ENCODE data around the gene CAMK1D. TPM values are rescaled to one million over a fixed set of nuclear protein-coding genes. Genes with fewer than 3 reads are reported as not detected.
A peak's percentile ranks its signal among the peaks of the same experiment; 100 is the strongest.
"Not testable (repeated sequence)": the region's sequence is repeated elsewhere in the genome, so short reads cannot be mapped to it uniquely, and the experiment has no call there.

Gene CAMK1D
- total RNA-seq, 6 experiments from 2014 or later = 0.34 to 1.4 (median 0.43) TPM

- no peaks in the 10 kb centered on the region for H3K36me3 Mint-ChIP-seq (ENCODE audit: low read depth)
These were observed 457.9 kb downstream of the CAMK1D start for GRCh38 chr10:12807096-12807755.

GRCh38 chr10:12808014-12808613, 458.8 kb downstream of the CAMK1D start:
- DNase-seq = no peak
- TF ChIP-seq, protein P1, sequence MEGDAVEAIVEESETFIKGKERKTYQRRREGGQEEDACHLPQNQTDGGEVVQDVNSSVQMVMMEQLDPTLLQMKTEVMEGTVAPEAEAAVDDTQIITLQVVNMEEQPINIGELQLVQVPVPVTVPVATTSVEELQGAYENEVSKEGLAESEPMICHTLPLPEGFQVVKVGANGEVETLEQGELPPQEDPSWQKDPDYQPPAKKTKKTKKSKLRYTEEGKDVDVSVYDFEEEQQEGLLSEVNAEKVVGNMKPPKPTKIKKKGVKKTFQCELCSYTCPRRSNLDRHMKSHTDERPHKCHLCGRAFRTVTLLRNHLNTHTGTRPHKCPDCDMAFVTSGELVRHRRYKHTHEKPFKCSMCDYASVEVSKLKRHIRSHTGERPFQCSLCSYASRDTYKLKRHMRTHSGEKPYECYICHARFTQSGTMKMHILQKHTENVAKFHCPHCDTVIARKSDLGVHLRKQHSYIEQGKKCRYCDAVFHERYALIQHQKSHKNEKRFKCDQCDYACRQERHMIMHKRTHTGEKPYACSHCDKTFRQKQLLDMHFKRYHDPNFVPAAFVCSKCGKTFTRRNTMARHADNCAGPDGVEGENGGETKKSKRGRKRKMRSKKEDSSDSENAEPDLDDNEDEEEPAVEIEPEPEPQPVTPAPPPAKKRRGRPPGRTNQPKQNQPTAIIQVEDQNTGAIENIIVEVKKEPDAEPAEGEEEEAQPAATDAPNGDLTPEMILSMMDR (IDR thresholded peaks at IDR 0.05) = no peak
- Mint-ChIP-seq H3K9me3 (peaks cover 35% of the 10 kb centered on the region), H3K27ac (no peak overlapping the region), H3K4me1 (ENCODE audit: low read depth) (no peaks in the 10 kb centered on the region), H3K27me3 (ENCODE audit: insufficient read depth) (peaks cover 5% of the 10 kb centered on the region; the same call in 1 of the 2 replicates), H3K36me3 (ENCODE audit: low read depth) (no peaks in the 10 kb centered on the region), H3K4me3 (no peak overlapping the region)

More at GRCh38 chr10:12807096-12807755, 457.9 kb downstream of the CAMK1D start:
- H3K27ac Mint-ChIP-seq = no peak overlapping the region
- H3K27me3 Mint-ChIP-seq (ENCODE audit: insufficient read depth) = peaks cover 5% of the 10 kb centered on the region; the same call in 1 of the 2 replicates
- TF ChIP-seq, protein P1 (IDR thresholded peaks at IDR 0.05) = no peak
- H3K4me3 Mint-ChIP-seq = no peak overlapping the region
- peaks cover 36% of the 10 kb centered on the region for H3K9me3 Mint-ChIP-seq
- DNase-seq = no peak
- no peaks in the 10 kb centered on the region for H3K4me1 Mint-ChIP-seq (ENCODE audit: low read depth)

- H3K4me3 Mint-ChIP-seq; H3K4me1 Mint-ChIP-seq (ENCODE audit: low read depth); H3K27ac Mint-ChIP-seq; H3K36me3 Mint-ChIP-seq (ENCODE audit: low read depth); DNase-seq; H3K27me3 Mint-ChIP-seq (ENCODE audit: insufficient read depth): not testable (repeated sequence)
- TF ChIP-seq, protein P1 (IDR thresholded peaks at IDR 0.05) = peak; percentile 35
- H3K9me3 Mint-ChIP-seq = peaks cover 47% of the 10 kb centered on the region
These were observed 460.7 kb downstream of the CAMK1D start for GRCh38 chr10:12810046-12810445.

DNA sequence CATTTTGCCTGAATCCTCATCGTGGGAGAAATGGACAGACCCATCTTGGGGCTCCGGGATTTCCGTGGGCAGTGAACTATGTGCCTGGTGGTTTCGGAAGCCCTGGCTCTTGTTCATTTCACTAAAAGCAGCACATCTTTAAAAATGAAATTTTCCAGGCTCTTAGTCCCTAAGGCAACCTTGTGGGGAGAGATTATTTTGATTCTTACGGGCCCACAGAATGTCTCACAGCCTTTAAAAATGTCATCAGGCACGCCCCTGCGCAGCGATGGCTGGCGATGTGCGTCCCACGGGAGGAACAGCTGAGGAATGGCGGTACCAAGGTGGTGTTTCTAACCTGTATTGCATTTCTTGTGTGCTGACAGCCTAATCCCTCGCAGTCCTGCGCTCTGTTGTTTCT, 462.5 kb downstream of the CAMK1D start:
- no peak for DNase-seq
- TF ChIP-seq, protein P1 (IDR thresholded peaks at IDR 0.05) = no peak
- peaks cover 5% of the 10 kb centered on the region; the same call in 1 of the 2 replicates for H3K27me3 Mint-ChIP-seq (ENCODE audit: insufficient read depth)
- H3K27ac Mint-ChIP-seq = no peak overlapping the region
- peaks cover 4% of the 10 kb centered on the region; the same call in 1 of the 2 replicates for H3K36me3 Mint-ChIP-seq (ENCODE audit: low read depth)
- peaks cover 41% of the 10 kb centered on the region for H3K9me3 Mint-ChIP-seq
- no peak overlapping the region for H3K4me3 Mint-ChIP-seq
- H3K4me1 Mint-ChIP-seq (ENCODE audit: low read depth) = no peaks in the 10 kb centered on the region

GRCh38 chr10:12812571-12812970, 463.2 kb downstream of the CAMK1D start:
- Mint-ChIP-seq H3K36me3 (ENCODE audit: low read depth) (peaks cover 4% of the 10 kb centered on the region; the same call in 1 of the 2 replicates), H3K4me1 (ENCODE audit: low read depth) (no peaks in the 10 kb centered on the region), H3K27me3 (ENCODE audit: insufficient read depth) (peaks cover 3% of the 10 kb centered on the region; the same call in 1 of the 2 replicates), H3K9me3 (peaks cover 37% of the 10 kb centered on the region), H3K27ac (no peak overlapping the region), H3K4me3 (no peak overlapping the region)
- TF ChIP-seq, protein P1 (IDR thresholded peaks at IDR 0.05) = no peak
- no peak for DNase-seq
